Vagina (tissue), 2 donors: Measurements from ENCODE around the gene KRT25. TPM values are rescaled to one million over a fixed set of nuclear protein-coding genes. Genes with fewer than 3 reads are reported as not detected.

Source experiments
- DNase-seq, 2 donors: peaks; one replicate each; pipeline ENCODE4 v3.0.0-alpha.2; 2017; ENCODE audit errors: extremely low spot score in 2 of 2
- H3K27ac ChIP-seq: fragments of 200-600 bp; sonication (generic); one replicate; pipeline ENCODE4 v1.5.1; 2019
- H3K27me3 ChIP-seq: fragments of 200-600 bp; sonication (generic); one replicate; pipeline ENCODE4 v1.5.1; 2019
- H3K36me3 ChIP-seq, 2 donors: fragments of 200-600 bp; sonication (generic); one replicate each; pipeline ENCODE4 v1.5.1; 2017 to 2019
- H3K4me1 ChIP-seq: fragments of 200-600 bp; sonication (generic); one replicate; pipeline ENCODE4 v1.5.1; 2019
- H3K4me3 ChIP-seq, 2 donors: fragments of 200-600 bp; sonication (generic); 1 replicate in 1 of 2; 2 replicates in 1 of 2; pipeline ENCODE4 v1.5.1; 2016 to 2019
- H3K9me3 ChIP-seq: fragments of 200-600 bp; sonication (generic); one replicate; pipeline ENCODE4 v1.5.1; 2019
- POLR2A ChIP-seq, 2 donors: fragments of 450-650 bp; IDR thresholded peaks; one replicate each; pipeline ENCODE4 v1.6.1; 2017; ENCODE audit warnings: antibody characterized with exemption in 2 of 2, mild to moderate bottlenecking in 2 of 2, moderate library complexity in 2 of 2
- POLR2AphosphoS5 ChIP-seq, 2 donors: sonication (generic); formaldehyde crosslinking; IDR thresholded peaks; one replicate each; pipeline ENCODE4 v1.9.0; 2017; ENCODE audit warnings: antibody characterized with exemption in 2 of 2, mild to moderate bottlenecking in 2 of 2, low read depth in 1 of 2; ENCODE audit not compliant: insufficient read depth in 1 of 2
- intact Hi-C: fragments of 100-400 bp; cut with DNase I; formaldehyde crosslinking; loops from one replicate; pipeline ENCODE4 v1.15.1; 2023
- total RNA-seq: library from RNA; depleted of rRNA; stranded (reverse); fragments of >200 nt; gene quantifications from one replicate; pipeline ENCODE4 v1.2.3, GENCODE V29; 2016
- TF ChIP-seq, protein P1 (sequence below), 3 experiments: fragments of 450-650 bp in 2 of 3; fragments of 200-600 bp in 1 of 3; sonication (generic) in 1 of 3; IDR thresholded peaks; one replicate each; pipeline ENCODE4 v1.5.1; 2017 to 2019; ENCODE audit warnings: antibody characterized with exemption in 3 of 3, mild to moderate bottlenecking in 2 of 3, moderate library complexity in 2 of 3

KRT25 gene
- total RNA-seq, 1 donor from 2014 or later: not detected

DNA sequence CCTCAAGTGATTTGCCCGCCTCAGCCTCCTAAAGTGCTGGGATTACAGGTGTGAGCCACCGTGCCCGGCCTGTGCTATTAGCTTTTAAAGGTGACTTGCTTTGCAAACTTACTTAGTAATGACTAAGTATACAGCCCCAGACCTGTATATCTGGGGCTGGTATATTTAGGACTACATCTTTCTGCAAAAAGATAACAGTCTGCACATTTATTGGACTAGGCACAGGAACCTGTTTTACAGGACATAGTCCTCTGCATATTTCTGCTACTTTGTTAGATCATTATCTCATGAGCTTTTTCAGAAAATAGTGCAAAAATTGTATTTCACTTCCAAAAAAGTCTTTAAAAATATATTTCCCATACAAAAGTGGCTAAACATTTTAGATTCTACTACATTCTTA, 52.9 kb downstream of the KRT25 start:
- H3K27me3 ChIP-seq: no peaks in the 10 kb centered on the region
- no peaks in the 10 kb centered on the region for H3K36me3 ChIP-seq
- no peak for DNase-seq
- TF ChIP-seq, protein P1, sequence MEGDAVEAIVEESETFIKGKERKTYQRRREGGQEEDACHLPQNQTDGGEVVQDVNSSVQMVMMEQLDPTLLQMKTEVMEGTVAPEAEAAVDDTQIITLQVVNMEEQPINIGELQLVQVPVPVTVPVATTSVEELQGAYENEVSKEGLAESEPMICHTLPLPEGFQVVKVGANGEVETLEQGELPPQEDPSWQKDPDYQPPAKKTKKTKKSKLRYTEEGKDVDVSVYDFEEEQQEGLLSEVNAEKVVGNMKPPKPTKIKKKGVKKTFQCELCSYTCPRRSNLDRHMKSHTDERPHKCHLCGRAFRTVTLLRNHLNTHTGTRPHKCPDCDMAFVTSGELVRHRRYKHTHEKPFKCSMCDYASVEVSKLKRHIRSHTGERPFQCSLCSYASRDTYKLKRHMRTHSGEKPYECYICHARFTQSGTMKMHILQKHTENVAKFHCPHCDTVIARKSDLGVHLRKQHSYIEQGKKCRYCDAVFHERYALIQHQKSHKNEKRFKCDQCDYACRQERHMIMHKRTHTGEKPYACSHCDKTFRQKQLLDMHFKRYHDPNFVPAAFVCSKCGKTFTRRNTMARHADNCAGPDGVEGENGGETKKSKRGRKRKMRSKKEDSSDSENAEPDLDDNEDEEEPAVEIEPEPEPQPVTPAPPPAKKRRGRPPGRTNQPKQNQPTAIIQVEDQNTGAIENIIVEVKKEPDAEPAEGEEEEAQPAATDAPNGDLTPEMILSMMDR (IDR thresholded peaks at IDR 0.05): no peak
- TF ChIP-seq POLR2A (IDR thresholded peaks at IDR 0.05) (no peak), POLR2AphosphoS5 (IDR thresholded peaks at IDR 0.05; ENCODE audit: insufficient read depth in 1 of 2, low read depth in 1 of 2) (no peak)
- intact Hi-C loops: no loop called here
- H3K27ac ChIP-seq: no peak overlapping the region
- no peaks in the 10 kb centered on the region for H3K9me3 ChIP-seq
- peaks cover 31% of the 10 kb centered on the region for H3K4me1 ChIP-seq
- no peak overlapping the region for H3K4me3 ChIP-seq

DNA sequence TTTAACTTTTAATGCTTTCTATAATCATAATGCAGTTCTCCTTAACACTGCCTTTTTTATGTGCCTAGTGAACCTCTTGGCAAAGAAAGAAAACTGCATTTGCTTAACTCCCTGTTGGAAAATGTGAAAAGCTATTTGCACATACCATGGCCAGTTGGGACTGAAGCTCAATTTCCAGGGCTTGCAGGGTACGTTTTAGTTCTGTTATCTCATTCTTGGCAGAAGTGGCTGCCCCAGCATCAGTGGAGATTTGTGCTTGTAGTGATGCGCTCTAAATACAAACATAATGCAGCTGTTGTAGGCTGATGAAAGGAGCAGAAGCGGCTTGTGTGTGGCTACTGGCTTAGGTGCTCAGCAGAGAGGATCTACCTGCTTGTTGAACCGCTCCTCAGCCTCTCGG, 55.3 kb downstream of the KRT25 start:
- intact Hi-C loops: no loop called here
- Histone ChIP-seq H3K36me3 (no peaks in the 10 kb centered on the region), H3K9me3 (no peaks in the 10 kb centered on the region), H3K27ac (no peak overlapping the region), H3K27me3 (no peaks in the 10 kb centered on the region), H3K4me1 (peaks cover 38% of the 10 kb centered on the region), H3K4me3 (no peak overlapping the region)
- TF ChIP-seq POLR2A (IDR thresholded peaks at IDR 0.05) (no peak), POLR2AphosphoS5 (IDR thresholded peaks at IDR 0.05; ENCODE audit: insufficient read depth in 1 of 2, low read depth in 1 of 2) (no peak)
- TF ChIP-seq, protein P1 (IDR thresholded peaks at IDR 0.05): no peak
- DNase-seq: no peak

DNA sequence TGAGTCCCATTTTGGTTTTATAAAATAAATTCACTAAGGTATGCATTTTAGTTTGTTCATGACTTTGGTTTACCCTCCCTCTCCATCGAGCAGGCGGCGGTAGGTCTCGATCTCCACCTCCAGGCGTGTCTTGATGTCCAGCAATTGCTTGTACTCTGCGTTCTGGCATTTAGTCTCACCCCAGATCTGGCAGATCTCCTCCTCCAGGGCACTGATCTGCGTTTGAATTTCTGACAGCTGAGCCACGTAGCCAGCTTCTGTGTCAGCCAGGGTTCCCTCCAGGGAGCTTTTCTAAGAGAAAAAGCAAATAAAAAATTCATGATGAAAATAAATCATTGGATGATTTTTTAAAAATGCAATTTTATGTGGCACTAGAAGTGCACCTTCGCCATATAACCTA, 55.8 kb downstream of the KRT25 start:
- intact Hi-C loops: no loop called here
- no peak for DNase-seq
- Histone ChIP-seq H3K4me1 (peaks cover 38% of the 10 kb centered on the region), H3K27ac (peak overlapping the region; percentile 22), H3K36me3 (no peaks in the 10 kb centered on the region), H3K9me3 (no peaks in the 10 kb centered on the region), H3K27me3 (no peaks in the 10 kb centered on the region), H3K4me3 (no peak overlapping the region)
- TF ChIP-seq, protein P1 (IDR thresholded peaks at IDR 0.05): no peak
- no peak for TF ChIP-seq POLR2AphosphoS5 (IDR thresholded peaks at IDR 0.05; ENCODE audit: insufficient read depth in 1 of 2, low read depth in 1 of 2)

Other genes starting within 250 kb of the KRT25 start
- gene CCR7, start 189.9 kb downstream of the KRT25 start, total RNA-seq: not detected
- gene SMARCE1, start 107.5 kb downstream of the KRT25 start, total RNA-seq: 96.3 TPM
- not detected for gene KRT222, start 90.2 kb downstream of the KRT25 start, total RNA-seq
- gene KRT24, start 51.6 kb downstream of the KRT25 start, total RNA-seq: 1.5 TPM
- gene KRT26, start 16.9 kb upstream of the KRT25 start, total RNA-seq: not detected
- gene KRT27, start 27.2 kb upstream of the KRT25 start, total RNA-seq: not detected
- not detected for gene KRT28, start 44.6 kb upstream of the KRT25 start, total RNA-seq
- gene KRT10, start 67.3 kb upstream of the KRT25 start, total RNA-seq: 919 TPM
- not detected for gene KRT12, start 111.9 kb upstream of the KRT25 start, total RNA-seq
- gene KRT20, start 129.9 kb upstream of the KRT25 start, total RNA-seq: not detected
- gene KRT23, start 182.3 kb upstream of the KRT25 start, total RNA-seq: 0.98 TPM
- not detected for gene KRT39, start 211.6 kb upstream of the KRT25 start, total RNA-seq
- not detected for gene KRT40, start 229.0 kb upstream of the KRT25 start, total RNA-seq
- not detected for gene KRTAP3-3, start 238.8 kb upstream of the KRT25 start, total RNA-seq
- not detected for gene KRTAP3-2, start 244.6 kb upstream of the KRT25 start, total RNA-seq